ENCODE results near the gene DCPS.

The DCPS gene

DNA sequence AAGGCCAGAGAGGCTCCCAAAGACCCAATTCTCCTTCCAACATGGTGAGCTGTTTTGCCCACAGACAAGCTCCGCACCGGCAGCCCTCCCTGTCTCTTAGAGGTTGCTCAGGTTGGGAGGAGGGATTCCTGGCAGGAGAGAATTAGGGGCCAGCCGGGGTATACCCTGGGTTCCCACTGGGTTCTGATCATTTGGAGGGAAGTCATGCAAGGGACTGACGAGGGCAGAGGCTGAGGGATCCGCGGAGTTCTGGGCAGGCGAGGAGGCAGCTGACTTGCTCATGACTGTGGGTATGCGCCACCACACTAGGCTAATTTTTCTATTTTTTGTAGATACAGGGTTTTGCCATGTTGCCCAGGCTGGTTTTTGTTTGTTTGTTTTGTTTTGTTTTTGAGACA lies 56.2 kb downstream of the DCPS start:
- TF ChIP-seq TAF1 (IDR thresholded peaks at IDR 0.05; ENCODE audit: borderline replicate concordance, insufficient read depth, low read length) (no peak), SIN3A (IDR thresholded peaks at IDR 0.05; ENCODE audit: borderline replicate concordance, insufficient read depth, low read length) (no peak), POLR2AphosphoS5 (IDR thresholded peaks at IDR 0.05; ENCODE audit: low read depth, low read length) (no peak), FOXP2 (optimal IDR thresholded peaks at IDR 0.05; ENCODE audit: borderline replicate concordance, extremely low read depth, extremely low read length, insufficient read depth) (no peak)
- TF ChIP-seq, protein P1, sequence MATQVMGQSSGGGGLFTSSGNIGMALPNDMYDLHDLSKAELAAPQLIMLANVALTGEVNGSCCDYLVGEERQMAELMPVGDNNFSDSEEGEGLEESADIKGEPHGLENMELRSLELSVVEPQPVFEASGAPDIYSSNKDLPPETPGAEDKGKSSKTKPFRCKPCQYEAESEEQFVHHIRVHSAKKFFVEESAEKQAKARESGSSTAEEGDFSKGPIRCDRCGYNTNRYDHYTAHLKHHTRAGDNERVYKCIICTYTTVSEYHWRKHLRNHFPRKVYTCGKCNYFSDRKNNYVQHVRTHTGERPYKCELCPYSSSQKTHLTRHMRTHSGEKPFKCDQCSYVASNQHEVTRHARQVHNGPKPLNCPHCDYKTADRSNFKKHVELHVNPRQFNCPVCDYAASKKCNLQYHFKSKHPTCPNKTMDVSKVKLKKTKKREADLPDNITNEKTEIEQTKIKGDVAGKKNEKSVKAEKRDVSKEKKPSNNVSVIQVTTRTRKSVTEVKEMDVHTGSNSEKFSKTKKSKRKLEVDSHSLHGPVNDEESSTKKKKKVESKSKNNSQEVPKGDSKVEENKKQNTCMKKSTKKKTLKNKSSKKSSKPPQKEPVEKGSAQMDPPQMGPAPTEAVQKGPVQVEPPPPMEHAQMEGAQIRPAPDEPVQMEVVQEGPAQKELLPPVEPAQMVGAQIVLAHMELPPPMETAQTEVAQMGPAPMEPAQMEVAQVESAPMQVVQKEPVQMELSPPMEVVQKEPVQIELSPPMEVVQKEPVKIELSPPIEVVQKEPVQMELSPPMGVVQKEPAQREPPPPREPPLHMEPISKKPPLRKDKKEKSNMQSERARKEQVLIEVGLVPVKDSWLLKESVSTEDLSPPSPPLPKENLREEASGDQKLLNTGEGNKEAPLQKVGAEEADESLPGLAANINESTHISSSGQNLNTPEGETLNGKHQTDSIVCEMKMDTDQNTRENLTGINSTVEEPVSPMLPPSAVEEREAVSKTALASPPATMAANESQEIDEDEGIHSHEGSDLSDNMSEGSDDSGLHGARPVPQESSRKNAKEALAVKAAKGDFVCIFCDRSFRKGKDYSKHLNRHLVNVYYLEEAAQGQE (IDR thresholded peaks at IDR 0.05; ENCODE audit: insufficient read depth in 1 of 2, low read depth in 2 of 2, low read length in 2 of 2), result no peak

DNA sequence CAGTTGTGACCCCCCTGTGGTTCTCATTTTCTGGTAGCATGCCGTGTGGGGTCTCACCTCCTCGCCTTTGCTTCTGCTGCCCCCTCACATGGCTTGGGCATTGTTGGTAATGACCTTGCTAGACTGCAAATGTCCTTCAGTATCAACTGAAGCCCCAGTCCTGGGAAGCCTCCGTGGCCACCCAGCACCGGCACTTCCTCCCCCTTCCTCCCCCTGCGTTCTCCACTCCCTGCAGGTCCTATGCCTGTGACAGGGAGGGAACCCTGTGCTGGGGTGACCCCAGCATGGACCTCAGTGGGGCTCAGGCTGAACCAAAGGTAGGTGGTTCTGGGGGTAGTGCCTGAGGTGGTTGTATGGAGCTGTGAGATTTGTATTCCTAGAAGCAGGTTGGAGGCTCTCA lies 57.5 kb downstream of the DCPS start:
- TF ChIP-seq SIN3A (IDR thresholded peaks at IDR 0.05; ENCODE audit: borderline replicate concordance, insufficient read depth, low read length) (no peak), POLR2AphosphoS5 (IDR thresholded peaks at IDR 0.05; ENCODE audit: low read depth, low read length) (no peak)

DNA sequence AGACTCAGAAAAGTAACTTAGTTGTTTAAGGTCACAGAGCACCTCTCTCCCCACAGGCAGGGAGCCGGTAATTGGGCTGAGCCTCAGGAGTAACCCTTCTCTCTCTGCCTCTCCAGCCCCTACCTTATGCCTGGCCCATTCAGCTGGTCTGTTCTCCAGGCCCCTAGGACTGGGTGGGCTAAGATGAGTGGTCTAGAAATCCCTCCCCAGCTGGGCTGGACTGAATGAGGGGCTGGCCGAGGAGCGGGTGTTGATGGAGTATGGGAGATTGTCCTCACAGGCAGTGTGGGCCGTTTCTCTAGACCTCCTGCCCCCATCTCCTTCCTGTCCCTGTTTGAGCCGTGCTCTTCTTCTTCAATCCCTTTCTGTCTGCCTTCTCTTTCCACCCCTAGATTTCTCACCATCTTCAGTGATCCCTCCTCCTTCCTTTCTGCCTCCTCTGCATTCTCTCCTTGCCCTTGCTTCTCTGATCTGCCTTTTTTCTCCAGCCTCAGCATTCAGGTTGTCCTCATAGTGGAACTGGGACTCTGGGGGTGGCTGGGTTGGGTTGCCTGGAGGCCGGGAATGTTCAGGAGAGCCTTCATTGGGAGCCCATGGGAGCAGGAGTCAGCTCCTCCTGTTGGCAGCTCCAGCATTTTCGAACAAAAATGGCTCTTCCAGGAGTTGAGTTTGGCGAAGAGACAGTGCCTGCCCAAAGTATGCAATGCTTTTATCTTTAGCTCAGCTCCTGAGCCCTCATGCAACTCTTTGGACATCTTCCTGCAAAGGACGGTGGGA lies 59.2 kb downstream of the DCPS start:
- TF ChIP-seq FOXP2 (optimal IDR thresholded peaks at IDR 0.05; ENCODE audit: borderline replicate concordance, extremely low read depth, extremely low read length, insufficient read depth) (no peak), SIN3A (IDR thresholded peaks at IDR 0.05; ENCODE audit: borderline replicate concordance, insufficient read depth, low read length) (no peak), POLR2AphosphoS5 (IDR thresholded peaks at IDR 0.05; ENCODE audit: low read depth, low read length) (no peak), TAF1 (IDR thresholded peaks at IDR 0.05; ENCODE audit: borderline replicate concordance, insufficient read depth, low read length) (no peak)
- TF ChIP-seq, protein P1 (IDR thresholded peaks at IDR 0.05; ENCODE audit: insufficient read depth in 1 of 2, low read depth in 2 of 2, low read length in 2 of 2), result no peak

DNA sequence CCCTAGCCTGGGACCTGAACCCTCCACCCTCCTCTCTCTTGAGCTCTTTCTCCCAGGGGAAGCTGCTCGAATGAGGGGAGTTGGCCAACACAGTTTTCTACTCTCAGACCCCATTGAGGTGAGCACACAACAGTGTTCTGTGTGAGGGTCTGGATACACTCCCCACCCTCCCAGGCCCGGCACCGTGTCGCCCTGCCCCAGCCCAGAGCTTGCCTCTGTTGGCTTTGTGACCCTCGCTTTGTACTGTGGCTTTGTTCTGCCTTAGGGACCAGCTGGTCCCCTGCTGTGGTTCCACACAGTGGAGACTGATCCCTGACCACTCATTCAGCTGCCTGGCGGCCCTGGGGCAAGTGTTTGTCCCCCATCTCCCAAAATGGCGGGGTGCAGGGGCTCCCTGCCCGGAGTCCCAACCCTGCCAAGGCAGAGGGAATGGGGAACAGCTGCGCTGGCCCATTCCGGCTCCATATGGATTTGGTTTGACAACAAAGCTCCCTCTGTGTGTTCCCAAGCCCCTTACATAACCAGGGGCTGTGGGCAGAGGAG lies 59.9 kb downstream of the DCPS start:
- no peak for TF ChIP-seq TAF1 (IDR thresholded peaks at IDR 0.05; ENCODE audit: borderline replicate concordance, insufficient read depth, low read length)

GRCh38 chr11:126366064-126366822 lies 62.4 kb downstream of the DCPS start:
- TF ChIP-seq POLR2AphosphoS5 (IDR thresholded peaks at IDR 0.05; ENCODE audit: low read depth, low read length), result no peak
- no peak for TF ChIP-seq SIN3A (IDR thresholded peaks at IDR 0.05; ENCODE audit: borderline replicate concordance, insufficient read depth, low read length)
- TF ChIP-seq FOXP2 (optimal IDR thresholded peaks at IDR 0.05; ENCODE audit: borderline replicate concordance, extremely low read depth, extremely low read length, insufficient read depth), result no peak
- no peak for TF ChIP-seq TAF1 (IDR thresholded peaks at IDR 0.05; ENCODE audit: borderline replicate concordance, insufficient read depth, low read length)
- TF ChIP-seq, protein P1 (IDR thresholded peaks at IDR 0.05; ENCODE audit: insufficient read depth in 1 of 2, low read depth in 2 of 2, low read length in 2 of 2), result no peak

DNA sequence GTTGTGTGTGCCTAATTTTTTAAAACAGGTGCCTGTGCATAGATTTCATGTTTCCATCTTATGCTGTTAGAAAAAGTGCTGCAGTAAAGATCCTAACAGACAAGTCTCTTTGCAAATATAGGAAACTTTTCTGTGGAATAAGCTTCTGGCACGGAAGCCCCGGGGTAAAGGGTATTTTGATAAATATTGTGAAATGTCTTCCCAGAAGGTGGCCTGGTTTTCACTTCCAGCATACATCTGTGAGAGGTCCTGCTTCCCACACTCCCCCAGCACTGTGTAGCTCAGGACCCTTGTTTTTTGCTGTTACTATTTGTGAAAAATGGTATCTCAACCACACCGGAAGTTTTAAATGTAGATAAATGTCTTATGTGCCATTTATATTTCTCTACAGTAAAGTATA lies 66.2 kb downstream of the DCPS start:
- TF ChIP-seq FOXP2 (optimal IDR thresholded peaks at IDR 0.05; ENCODE audit: borderline replicate concordance, extremely low read depth, extremely low read length, insufficient read depth) (no peak), TAF1 (IDR thresholded peaks at IDR 0.05; ENCODE audit: borderline replicate concordance, insufficient read depth, low read length) (no peak), SIN3A (IDR thresholded peaks at IDR 0.05; ENCODE audit: borderline replicate concordance, insufficient read depth, low read length) (no peak), POLR2AphosphoS5 (IDR thresholded peaks at IDR 0.05; ENCODE audit: low read depth, low read length) (no peak)
- TF ChIP-seq, protein P1 (IDR thresholded peaks at IDR 0.05; ENCODE audit: insufficient read depth in 1 of 2, low read depth in 2 of 2, low read length in 2 of 2), result no peak

All from PFSK-1 (cell line).